IPS-NIHi11 (cell line): ENCODE measurements around the gene COX7B.
"Not testable (repeated sequence)": the region's sequence is repeated elsewhere in the genome, so short reads cannot be mapped to it uniquely, and the experiment has no call there.

Source experiments
- DNase-seq: peaks from one replicate; pipeline ENCODE4 v3.0.0; 2012; ENCODE audit warnings: mixed read lengths, low spot score

The COX7B gene, protein sequence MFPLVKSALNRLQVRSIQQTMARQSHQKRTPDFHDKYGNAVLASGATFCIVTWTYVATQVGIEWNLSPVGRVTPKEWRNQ

DNA sequence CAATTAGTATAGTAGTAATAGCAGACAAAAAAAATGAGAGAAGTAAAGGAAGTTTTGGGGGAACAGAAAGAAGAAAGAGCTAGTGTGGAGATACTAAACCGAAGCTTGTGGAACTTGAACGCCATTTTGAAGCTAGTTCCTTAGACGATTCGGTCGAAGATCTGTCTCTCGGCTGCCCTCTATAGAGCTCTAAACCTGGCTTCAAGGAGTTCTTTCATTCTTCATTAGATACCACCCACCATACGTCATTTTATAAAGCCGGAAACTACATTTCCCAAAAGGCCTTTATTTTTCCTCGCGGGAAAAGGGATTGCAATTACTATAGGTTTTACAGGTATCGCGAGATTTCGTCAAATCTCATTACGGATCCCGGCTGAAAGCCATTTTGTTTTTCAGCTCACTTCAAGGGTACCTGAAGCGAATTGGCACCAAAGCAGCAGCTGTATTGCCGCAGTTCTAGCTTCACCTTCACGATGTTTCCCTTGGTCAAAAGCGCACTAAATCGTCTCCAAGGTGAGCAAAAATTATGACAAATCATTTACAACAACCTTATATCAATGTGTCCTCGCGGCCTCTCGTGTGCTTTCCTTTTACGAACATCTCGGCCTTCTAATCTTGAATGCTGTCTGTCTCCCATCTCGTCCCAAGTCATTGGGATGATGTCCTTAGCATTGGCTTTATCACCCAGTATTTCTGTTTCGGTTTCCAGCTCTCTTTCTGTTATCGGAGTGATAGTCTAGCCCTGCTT is at the start of gene COX7B:
Gene COX7B (plus strand): TSS at position 388 of the 748 bp plus-strand sequence. CDS start 86 bp downstream, at position 474.
- DNase-seq = peak; percentile 44

DNA sequence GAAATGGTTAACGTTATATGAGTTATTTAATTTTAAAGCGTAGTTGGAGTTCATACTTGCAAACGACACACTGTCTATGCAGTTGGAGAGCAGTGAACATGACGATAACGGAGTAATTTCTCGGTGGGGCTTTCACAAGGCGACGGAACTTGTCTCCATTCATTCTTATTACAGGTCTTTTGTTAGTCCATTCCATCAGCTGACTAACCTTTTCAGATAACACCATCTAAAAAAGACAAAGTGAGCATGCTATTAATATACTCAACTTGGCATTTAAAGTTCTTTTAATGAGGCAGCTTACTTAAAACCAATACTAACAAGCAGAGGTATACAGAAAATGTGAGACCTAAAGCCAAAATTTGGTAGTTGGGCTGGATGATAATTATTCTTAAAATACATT is 23.9 kb upstream of the COX7B start:
- no peak for DNase-seq

DNA sequence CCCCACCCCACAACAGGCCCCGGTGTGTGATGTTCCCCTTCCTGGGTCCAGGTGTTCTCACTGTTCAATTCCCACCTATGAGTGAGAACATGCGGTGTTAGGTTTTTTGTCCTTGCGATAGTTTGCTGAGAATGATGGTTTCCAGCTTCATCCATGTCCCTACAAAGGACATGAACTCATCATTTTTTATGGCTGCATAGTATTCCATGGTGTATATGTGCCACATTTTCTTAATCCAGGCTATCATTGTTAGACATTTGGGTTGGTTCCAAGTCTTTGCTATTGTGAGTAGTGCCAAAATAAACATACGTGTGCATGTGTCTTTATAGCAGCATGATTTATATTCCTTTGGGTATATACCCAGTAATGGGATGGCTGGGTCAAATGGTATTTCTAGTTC is 17.9 kb upstream of the COX7B start:
- not testable (repeated sequence) for DNase-seq

DNA sequence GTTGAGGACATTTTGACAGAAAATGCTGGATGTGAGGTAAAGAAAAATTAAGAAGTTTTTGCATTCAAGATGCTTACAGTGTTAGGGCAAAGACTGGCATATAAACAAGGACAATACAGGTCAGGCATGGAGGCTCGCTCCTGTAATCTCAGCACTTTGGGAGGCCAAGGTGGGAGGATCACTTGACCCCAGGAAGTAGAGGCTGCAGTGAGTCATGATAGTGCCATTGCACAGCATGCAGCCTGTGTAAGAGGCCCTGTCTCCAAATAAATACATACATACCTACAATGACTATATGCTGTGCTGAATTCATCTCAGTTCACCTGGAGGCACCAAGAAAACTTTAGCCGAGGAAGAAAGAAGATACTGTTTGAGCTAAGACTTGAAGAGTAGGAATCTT is 6.4 kb upstream of the COX7B start:
- no peak for DNase-seq

DNA sequence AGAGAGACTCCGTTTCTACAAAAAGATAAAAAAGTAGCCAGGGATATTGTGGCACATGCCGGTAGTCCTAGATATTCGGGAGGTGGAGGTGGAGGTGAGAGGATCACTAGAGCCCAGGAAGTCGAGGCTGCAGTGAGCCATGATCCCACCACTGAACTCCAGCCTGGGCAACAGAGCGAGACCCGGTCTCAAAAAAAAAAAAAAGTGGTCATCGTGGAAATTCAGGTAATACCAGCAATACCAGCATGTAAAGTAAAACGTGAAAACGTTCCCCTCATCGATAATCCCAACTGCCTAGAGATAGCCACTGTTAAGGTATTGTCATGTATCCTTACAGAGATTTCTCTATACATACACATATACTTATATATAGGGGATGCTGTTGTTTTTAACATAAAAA is 5.6 kb upstream of the COX7B start:
- no peak for DNase-seq

DNA sequence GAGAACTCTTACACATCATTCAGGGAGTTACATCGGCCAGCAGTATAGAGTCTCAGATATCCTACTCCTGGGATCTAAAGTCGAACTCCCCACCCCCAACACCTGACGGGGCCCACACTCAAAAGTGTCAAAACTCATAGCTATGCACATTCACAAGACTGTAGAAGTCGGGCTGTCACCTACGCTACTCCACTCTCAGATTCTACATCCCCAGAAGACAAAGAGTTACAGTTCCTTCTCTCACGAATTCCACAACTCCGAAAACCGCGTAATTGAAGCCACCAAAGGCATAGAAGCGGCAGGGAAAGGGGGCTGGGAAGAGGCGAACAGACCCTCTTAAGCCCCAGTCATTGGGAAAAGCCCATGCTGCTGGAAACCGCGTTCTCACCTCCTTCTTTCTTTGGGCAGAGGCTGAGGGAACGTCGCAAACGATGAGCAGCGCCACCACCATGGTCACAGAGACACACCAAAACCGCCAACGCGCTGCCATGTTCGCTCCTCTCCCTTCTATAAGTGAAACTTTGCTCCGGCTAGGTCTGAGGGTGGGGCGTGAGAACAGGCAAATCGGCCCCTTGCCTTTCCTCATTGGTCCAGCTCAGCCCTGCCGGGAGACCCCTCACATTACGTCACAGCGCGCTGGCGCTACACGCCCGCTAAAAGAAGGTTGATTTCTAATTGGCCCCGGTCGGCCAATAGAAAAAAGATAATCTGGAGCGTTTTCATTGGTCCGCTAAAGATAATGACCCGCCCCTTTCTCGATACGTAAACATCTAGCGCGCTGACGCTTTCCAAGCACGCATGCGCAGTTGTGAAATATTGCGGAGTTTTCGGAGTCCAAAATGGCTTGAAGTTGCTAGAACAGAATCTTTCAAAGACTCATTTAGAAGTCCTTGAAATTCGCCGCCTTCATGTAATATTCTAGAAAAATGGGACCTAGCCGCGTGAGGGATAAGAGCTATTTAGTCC is 4.1 kb upstream of the COX7B start, which contains the start of gene MAGT1:
Gene MAGT1 (minus strand): TSS at position 515 of the 966 bp plus-strand sequence. CDS start 25 bp downstream, at position 490.
- peak; percentile 78 for DNase-seq

DNA sequence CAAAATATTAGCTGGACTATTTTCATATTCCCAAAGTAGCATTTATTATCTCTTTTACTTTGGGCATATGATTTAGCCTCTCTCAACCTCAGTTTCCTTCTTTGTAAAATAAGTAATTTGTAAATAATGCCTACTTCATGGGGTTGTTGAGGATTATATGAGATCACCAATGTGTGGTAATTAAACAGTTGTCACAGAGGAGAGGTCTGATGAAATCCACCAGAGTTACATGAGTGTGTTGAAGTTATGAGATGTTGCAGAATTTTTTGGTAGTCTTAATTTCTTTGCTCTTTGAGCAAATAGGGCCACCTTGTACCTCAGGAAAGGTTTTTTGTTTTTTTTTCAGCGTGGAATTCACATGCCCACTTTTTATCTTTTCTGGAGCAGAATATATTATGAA is 1.4 kb downstream of the COX7B start:
- DNase-seq = no peak

DNA sequence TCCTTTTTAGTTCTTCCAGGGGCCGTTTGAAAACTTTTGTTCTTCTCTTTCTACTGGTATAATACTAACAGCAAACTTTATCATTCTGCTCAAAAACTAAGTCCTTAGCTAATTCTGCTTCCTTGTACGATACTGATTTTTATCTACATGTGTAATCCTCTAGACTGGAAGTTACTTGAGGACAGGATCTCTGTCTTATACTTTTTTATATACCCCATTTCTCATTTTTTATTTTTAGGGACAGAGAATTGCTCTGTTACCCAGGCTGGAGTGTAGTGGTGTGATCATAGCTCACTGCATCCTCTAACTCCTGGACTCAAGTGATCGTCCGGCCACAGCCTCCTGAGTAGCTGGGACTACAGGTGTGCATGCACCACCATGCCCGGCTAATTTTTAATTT is 2.2 kb downstream of the COX7B start:
- no peak for DNase-seq

DNA sequence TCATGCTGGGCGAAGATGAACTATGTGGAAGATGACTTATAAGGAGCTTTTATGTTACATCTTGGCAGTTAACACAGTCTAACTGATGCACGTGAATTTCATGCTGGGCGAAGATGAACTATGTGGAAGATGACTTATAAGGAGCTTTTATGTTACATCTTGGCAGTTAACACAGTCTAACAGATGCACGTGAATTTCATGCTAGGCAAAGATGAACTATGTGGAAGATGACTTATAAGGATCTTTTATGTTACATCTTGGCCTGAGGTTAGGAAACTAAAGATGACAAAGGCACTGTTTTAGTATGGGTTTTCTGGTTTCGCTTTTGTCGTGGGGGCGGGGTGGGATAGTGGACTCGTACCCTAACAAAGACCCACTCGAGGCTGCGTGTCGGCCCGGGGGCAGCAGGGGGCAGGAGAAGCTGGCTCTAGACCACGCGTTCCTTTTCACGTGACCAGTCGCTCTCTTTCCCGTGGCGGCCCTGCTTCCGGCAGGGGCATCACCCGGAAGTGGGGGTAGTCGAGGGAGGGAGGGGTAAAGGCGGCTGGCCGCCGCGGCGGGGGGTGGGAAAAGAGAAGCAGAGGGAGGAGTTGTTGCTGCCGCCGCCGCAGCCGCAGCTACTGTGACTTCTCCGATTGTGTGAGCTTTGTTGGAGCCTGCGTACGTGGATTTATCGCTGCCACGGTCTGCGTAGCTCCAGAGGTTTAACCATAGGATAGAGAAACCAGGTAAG is 11.0 kb downstream of the COX7B start, which contains the start of gene ATP7A:
Gene ATP7A (plus strand): TSS at position 586 of the 733 bp plus-strand sequence. CDS start 60,949 bp downstream, outside the sequence.
- peak; percentile 88 for DNase-seq

DNA sequence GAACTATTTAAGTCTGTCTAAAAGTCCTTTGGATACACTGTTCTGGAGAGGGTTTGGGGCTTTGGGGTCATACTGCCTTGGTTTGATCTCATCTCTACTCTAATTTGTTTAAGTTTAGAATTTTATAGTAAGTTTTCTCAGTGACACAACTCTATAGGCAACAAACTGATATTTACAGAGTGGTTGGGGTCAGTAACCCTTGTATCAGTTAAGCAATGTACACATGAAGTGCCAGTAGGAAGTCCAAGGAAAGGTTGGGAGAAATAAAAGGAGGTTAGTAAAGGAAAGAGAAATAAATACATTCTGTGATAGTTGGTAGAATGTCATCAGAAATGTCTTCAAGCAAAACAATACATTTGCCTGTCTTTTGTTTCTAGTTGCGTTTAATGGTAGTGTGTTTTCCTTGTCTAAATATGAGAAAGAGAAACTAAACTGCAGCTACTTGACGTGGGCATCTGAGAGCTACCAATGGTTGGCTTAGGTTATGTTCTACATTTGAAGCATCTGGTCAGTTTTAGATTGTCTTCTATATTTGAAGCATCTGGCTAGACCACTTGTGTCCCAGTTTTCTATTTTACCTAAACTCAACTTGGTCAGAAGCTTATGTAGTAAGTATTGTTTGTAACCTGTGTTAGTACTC is 18.1 kb downstream of the COX7B start:
- no peak for DNase-seq

DNA sequence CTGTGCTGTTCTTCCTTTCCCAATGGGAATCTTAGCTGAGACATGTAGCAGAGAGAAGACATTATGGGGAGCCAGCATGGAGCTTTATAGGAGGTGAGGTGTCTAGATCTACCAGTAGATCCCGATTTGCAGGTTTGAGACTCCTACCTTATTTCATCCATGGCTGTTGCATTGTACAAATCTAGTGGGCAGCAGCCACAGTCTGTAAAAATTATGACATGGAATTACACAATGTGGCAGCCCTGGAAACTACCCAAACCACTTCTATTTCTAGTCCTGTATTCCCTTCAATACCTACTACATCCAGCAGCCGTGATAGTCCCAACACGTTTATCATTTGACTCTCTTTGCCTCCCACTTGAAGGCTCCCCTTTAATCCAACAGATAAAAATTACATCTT is 19.3 kb downstream of the COX7B start:
- DNase-seq = no peak

DNA sequence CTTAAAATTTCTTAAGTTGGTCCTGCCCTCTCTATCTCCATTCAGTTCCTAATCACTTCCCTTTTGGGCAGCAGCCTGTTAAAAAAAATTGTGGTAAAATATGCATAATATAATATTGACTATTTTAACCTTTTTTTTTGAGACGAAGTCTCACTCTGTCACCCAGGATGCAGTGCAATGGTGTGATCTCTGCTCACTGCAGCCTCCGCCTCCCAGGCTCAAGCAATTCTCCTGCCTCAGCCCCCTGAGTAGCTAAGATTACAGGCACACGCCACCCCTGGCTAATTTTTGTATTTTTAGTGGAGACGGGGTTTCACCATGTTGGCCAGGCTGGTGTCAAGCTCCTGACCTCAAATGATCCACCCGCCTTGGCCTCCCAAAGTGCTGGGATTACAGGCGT is 20.1 kb downstream of the COX7B start:
- not testable (repeated sequence) for DNase-seq

DNA sequence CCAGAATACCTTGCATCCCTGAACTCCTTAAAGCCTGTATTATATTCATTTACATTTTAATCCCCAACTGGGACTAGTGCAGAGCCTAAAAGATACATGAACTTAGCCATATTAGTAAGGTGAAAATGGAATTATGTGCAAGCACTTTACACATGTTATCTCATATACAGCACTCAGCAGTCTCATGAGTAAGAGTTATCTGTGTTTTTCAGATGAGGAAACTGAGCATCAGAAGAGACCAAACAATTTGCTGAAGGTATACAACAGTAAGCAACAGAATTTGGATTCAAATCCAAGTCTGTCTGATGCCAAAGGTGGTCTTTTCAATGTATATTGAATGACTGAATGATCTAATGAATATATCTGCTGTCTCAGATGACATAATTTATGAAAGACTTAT is 23.5 kb downstream of the COX7B start:
- no peak for DNase-seq

DNA sequence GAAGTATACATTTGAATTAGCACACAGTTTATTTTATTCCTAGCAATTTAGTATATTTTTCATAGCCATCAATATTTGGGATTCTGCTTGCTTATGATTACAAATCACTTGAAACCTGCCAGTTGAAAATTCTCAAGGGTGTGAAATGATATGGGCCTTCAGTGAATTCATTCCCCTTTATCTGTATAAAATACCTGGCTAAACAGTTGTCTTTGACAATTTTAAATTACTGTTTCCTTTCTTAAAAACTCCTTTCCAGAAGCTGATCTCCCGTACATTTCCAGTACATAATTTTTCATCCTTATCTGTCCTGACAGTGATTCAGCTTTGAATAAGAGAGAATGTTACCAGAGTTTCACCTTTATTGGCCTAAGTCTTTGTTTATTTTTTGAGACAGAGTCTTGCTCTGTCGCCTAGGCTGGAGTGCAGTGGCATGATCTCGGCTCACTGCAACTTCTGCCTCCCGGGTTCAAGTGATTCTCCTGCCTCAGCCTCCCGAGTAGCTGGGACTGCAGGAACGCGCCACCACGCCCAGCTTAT is 25.1 kb downstream of the COX7B start:
- no peak for DNase-seq

DNA sequence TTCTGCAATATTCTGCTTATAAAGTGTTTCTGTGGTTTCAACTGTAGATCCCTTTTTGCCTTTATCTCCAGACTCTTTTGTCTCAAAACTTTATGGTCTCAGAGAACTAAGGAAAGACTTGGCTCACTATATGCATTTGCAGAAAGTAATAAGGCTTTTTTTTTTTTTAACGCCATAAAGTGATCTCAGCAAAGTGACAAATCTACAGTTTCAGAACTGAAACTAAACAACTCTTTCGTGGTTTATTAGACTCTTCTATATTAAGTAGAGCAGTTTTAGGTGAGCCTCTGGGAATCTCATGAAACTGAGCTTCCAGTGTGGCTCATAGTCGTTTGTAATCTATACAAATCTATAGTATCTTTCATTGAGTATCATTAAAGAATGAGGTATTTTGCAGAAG is 26.5 kb downstream of the COX7B start:
- no peak for DNase-seq

DNA sequence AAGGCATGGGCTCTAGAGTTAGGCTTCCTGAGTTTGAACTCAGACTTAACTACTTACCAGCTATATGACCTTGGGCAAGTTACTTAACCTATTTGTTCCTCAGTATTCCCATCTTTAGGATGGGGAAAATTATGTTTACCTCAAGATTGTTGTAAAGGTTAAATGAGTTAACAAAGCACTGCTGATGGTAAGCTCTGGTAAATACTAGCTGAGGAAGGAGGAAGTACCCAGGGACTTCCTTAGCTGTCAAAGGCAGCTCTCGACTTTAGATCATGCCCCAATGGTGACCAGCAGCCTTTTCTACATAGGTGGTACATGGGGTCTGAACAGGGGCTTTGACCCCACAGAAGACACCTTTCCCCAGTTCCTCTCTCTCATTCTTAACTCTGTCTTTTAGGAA is 31.3 kb downstream of the COX7B start:
- no peak for DNase-seq

DNA sequence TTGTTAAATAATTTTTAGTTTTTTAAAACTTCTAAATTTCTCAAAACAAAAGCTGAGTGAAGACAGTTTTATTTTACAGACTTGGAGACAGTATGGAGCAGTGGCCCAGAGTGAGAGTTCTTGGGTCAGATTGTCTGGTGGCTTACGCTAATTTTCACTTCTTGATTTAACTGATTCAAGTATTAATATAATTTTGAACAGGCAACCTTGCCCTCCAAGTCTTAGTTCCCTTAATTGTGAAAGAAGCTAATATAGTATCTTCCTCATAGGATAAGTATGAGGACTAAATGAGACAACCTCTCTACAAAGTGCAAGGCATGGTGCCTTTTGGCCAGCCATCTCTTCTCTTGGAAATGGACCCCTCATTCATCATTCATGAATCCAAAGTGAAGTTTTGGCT is 36.6 kb downstream of the COX7B start:
- no peak for DNase-seq

DNA sequence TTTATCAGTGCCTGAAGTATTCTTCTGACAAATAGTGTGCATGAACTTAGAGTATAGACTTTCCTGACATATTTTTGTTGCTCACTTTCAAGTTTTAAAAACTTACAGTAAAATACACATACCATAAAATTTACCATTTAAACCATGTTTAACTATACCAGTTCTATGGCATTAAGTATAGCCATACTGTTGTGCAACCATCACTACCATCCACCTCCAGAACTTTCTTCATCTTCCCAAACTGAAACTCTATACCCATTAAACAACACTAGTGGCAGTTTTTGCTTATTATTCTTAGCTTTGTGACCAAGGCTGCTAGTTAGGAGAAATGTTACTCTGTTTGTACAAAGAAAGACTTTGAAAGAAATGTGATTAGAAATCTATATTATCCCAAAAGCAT is 37.0 kb downstream of the COX7B start:
- DNase-seq = no peak

DNA sequence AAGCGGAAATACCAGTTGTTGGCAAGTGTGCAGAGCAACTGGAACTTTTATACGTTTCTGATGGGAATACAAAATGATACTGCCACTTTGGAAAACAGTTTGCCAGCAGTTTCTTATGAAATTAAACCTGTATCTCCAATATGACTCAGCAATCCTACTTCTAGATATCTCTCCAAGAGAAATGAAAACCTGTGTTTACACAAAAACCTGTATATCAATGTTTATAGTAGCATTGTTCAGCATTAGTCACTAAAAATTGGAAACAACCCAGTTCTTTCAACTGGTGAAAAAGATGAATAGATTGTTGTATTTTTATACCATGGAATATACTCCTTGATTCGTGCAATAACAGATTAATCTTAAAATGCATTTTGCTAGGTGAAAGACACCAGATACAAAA is 38.0 kb downstream of the COX7B start:
- DNase-seq = no peak

DNA sequence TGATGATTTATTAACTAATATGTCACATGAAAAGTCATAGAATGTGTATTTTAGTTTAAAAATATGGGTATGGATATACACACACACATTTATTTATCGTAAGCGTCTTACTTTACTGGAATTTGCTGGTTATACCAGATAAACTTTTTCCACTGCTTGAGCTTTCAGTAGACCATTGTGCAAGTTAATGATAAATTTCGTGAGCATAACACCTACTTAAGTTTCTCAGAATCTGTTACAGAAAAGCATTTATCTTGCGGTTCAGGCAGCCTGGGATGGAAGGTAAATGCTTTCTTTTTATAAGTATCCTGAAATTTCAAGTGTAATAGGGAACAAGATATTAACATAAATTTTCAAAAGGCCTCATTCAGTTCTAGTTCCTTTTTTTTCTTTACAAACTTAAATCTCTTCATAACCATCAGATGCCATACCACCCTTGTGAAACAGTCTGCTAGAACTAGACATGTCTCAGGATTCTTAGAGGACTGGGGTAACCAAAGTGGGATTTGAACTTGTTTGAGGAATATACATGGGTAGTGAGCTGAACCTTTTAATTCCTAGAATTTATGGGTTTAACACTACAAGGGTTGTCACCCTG is 38.9 kb downstream of the COX7B start:
- DNase-seq = no peak

DNA sequence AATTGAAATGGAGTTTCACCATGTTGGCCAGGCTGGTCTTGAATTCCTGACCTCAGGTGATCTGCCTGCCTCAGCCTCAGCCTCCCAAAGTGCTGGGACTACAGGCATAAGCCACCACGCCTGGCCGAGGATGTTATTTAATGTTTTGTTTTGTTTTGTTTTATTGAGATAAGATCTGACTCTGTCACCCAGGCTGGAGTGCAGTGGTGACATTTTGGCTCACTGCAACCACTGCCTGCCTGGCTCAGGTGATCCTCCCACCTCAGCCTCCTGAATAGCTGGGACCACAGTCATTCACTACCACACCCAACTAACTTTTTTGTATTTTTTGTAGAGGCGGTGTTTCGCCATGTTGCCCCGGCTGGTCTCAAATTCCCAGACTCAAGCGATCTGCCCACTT is 45.8 kb downstream of the COX7B start:
- not testable (repeated sequence) for DNase-seq
